Prostate gland (tissue), 2 donors: ENCODE measurements around the gene EIF3D.

Experiments used
- POLR2AphosphoS5 ChIP-seq: sonication (generic); formaldehyde crosslinking; IDR thresholded peaks from one replicate; pipeline ENCODE4 v1.6.1; 2017; ENCODE audit warnings: antibody characterized with exemption
- TF ChIP-seq, protein P1 (sequence below), 4 experiments: fragments of 200-600 bp in 2 of 4; fragments of 450-650 bp in 2 of 4; sonication (generic) in 2 of 4; IDR thresholded peaks; 1 replicate in 3 of 4; 2 replicates in 1 of 4; pipeline ENCODE4 v1.5.1; 2016 to 2019; ENCODE audit warnings: antibody characterized with exemption in 4 of 4, mild to moderate bottlenecking in 2 of 4, moderate library complexity in 2 of 4

- TF ChIP-seq, protein P1, sequence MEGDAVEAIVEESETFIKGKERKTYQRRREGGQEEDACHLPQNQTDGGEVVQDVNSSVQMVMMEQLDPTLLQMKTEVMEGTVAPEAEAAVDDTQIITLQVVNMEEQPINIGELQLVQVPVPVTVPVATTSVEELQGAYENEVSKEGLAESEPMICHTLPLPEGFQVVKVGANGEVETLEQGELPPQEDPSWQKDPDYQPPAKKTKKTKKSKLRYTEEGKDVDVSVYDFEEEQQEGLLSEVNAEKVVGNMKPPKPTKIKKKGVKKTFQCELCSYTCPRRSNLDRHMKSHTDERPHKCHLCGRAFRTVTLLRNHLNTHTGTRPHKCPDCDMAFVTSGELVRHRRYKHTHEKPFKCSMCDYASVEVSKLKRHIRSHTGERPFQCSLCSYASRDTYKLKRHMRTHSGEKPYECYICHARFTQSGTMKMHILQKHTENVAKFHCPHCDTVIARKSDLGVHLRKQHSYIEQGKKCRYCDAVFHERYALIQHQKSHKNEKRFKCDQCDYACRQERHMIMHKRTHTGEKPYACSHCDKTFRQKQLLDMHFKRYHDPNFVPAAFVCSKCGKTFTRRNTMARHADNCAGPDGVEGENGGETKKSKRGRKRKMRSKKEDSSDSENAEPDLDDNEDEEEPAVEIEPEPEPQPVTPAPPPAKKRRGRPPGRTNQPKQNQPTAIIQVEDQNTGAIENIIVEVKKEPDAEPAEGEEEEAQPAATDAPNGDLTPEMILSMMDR (IDR thresholded peaks at IDR 0.05): no peak
- TF ChIP-seq POLR2AphosphoS5: no peak
Observed at GRCh38 chr22:36491155-36491554, 37.8 kb downstream of the EIF3D start.
